Panc1 (cell line): ENCODE results near the gene RADIL. TPM values are rescaled to one million over a fixed set of nuclear protein-coding genes. Genes with fewer than 3 reads are reported as not detected.

ENCODE experiments used
- ATAC-seq: fragments of 200-7000 bp; cut with Tn5 transposase; 2 replicates; pipeline ENCODE4 v1.9.1; 2020; ENCODE audit warnings: mild to moderate bottlenecking, moderate library complexity
- BruUV-seq: library from RNA; stranded (reverse); fragments of 400-500 nt; replicated peaks from 2 replicates; lab custom pipeline; 2021; lab: Mats Ljungman, UMichigan
- CTCF ChIA-PET: fragments of 300-600 bp; sonication (Branson Sonifier 250); formaldehyde crosslinking; loops from one replicate; lab custom pipeline; 2022; ENCODE audit warnings: antibody characterized with exemption; lab: Charles Lee
- POLR2A ChIA-PET: fragments of 300-600 bp; sonication (Branson Sonifier 250); formaldehyde crosslinking; loops from one replicate; lab custom pipeline; 2022; ENCODE audit warnings: antibody characterized with exemption; lab: Charles Lee
- DNase-seq: peaks from one replicate; pipeline ENCODE4 v3.0.0-alpha.2; 2010; ENCODE audit warnings: low read depth, low spot score
- H3K27ac ChIP-seq: 2 replicates; pipeline ENCODE4 v1.5.1; 2011; ENCODE audit warnings: mild to moderate bottlenecking, low read length, inconsistent platforms
- H3K27me3 ChIP-seq: fragments of 200-500 bp; sonication (Bioruptor generic); 2 replicates; pipeline ENCODE4 v1.6.0; 2014; ENCODE audit warnings: low read length, inconsistent platforms; ENCODE audit not compliant: control insufficient read depth, insufficient read depth
- H3K36me3 ChIP-seq: fragments of 200-500 bp; sonication (Bioruptor generic); 2 replicates; pipeline ENCODE4 v1.5.1; 2014; ENCODE audit warnings: inconsistent platforms, mild to moderate bottlenecking, low read length, moderate library complexity; ENCODE audit not compliant: control insufficient read depth, insufficient read depth
- H3K4me1 ChIP-seq: 2 replicates; pipeline ENCODE4 v1.5.1; 2011; ENCODE audit warnings: inconsistent platforms, mild to moderate bottlenecking, low read length, moderate library complexity; ENCODE audit not compliant: control insufficient read depth, insufficient read depth
- H3K4me3 ChIP-seq, 2 experiments: 2 replicates each; pipeline ENCODE4 v1.5.1; 2011 to 2012; ENCODE audit warnings: low read depth in 2 of 2, low read length in 2 of 2, mild to moderate bottlenecking in 2 of 2, inconsistent platforms in 1 of 2, moderate library complexity in 1 of 2
- H3K9me3 ChIP-seq: fragments of 200-500 bp; sonication (Bioruptor generic); 2 replicates; pipeline ENCODE4 v1.5.1; 2014; ENCODE audit warnings: low read depth, mild to moderate bottlenecking, inconsistent platforms, low read length, moderate library complexity; ENCODE audit not compliant: control insufficient read depth, insufficient read depth
- POLR2AphosphoS5 ChIP-seq: IDR thresholded peaks from 2 replicates; pipeline ENCODE4 v1.6.1; 2012; ENCODE audit warnings: mild to moderate bottlenecking, low read depth, low read length, moderate library complexity
- SIN3A ChIP-seq: IDR thresholded peaks from 2 replicates; pipeline ENCODE4 v1.6.1; 2012; ENCODE audit warnings: low read depth, mild to moderate bottlenecking, low read length, moderate library complexity, borderline replicate concordance; ENCODE audit not compliant: insufficient read depth
- TCF7L2 ChIP-seq: IDR thresholded peaks from 2 replicates; pipeline ENCODE4 v1.6.1; 2011; ENCODE audit warnings: mild to moderate bottlenecking, low read depth, low read length, inconsistent platforms
- in situ Hi-C: cut with HindIII; loops from 2 replicates; pipeline ENCODE4 v1.10.0; 2016; ENCODE audit warnings: low sequenced_read_pairs, low pct_unique_long_range_greater_than_20kb
- intact Hi-C: fragments of 100-400 bp; cut with micrococcal nuclease; formaldehyde crosslinking; loops from one replicate; pipeline ENCODE4 v1.10.0; 2022; ENCODE audit not compliant: unreplicated experiment
- total RNA-seq: library from RNA; stranded (reverse); gene quantifications from one replicate; pipeline ENCODE4 v1.2.1, GENCODE V29; 2021; ENCODE audit not compliant: unreplicated experiment
- TF ChIP-seq, protein P1 (sequence below), 2 experiments: IDR thresholded peaks; 2 replicates each; pipeline ENCODE4 v1.6.1; 2011 to 2012; ENCODE audit warnings: low read depth in 2 of 2, control low read depth in 1 of 2, low read length in 1 of 2, mild to moderate bottlenecking in 1 of 2, moderate library complexity in 1 of 2; ENCODE audit not compliant: insufficient read depth in 1 of 2
- TF ChIP-seq, protein P2 (sequence below): fragments of 450-650 bp; IDR thresholded peaks from 2 replicates; pipeline ENCODE4 v1.5.1; 2017; ENCODE audit warnings: mild to moderate bottlenecking

Gene RADIL
- total RNA-seq, 1 experiment from 2014 or later, result 1.3 TPM

DNA sequence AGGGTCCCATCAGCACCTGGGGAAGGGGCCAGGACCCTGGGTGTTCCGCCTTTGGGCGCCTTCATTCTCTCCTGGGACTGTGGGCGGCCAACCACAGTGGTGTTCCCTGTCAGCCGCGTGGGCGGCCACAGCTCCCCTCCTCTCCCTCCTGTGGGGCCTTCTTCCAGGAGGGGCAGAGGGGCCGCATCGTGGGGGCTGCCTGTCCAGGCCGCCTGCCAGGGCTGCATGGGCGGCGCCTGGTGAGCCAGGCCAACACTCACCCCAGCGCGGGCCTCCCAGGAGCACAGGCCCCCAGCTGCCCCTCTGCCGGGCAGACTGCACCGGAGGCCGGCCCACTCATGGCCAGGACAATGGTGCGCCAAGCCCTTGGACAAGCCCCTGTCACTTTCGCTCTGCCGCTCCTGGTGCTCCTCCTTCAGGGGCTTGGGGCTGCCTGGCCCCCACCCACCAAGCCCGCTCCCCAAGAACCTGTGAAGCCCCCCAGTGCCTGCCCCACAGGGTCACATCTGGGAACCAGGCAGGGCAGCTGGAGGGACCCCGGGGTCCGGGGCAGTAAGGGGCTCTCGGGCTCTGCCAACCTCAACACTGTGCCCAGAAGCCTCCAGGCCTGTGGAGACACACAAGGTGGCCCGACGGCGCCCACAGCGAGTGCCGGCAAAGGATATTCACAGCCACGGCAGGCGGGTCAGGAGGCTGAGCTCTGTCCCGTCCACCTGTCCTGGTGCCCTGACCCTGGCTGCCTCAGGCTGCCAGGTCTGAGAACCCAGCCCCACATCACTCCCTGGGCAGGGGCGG, 65.3 kb downstream of the RADIL start:
- no peaks in the 10 kb centered on the region for H3K36me3 ChIP-seq
- no peak overlapping the region for H3K27ac ChIP-seq
- in situ Hi-C loops (no loop called here), intact Hi-C loops (no loop called here)
- TF ChIP-seq, protein P1, sequence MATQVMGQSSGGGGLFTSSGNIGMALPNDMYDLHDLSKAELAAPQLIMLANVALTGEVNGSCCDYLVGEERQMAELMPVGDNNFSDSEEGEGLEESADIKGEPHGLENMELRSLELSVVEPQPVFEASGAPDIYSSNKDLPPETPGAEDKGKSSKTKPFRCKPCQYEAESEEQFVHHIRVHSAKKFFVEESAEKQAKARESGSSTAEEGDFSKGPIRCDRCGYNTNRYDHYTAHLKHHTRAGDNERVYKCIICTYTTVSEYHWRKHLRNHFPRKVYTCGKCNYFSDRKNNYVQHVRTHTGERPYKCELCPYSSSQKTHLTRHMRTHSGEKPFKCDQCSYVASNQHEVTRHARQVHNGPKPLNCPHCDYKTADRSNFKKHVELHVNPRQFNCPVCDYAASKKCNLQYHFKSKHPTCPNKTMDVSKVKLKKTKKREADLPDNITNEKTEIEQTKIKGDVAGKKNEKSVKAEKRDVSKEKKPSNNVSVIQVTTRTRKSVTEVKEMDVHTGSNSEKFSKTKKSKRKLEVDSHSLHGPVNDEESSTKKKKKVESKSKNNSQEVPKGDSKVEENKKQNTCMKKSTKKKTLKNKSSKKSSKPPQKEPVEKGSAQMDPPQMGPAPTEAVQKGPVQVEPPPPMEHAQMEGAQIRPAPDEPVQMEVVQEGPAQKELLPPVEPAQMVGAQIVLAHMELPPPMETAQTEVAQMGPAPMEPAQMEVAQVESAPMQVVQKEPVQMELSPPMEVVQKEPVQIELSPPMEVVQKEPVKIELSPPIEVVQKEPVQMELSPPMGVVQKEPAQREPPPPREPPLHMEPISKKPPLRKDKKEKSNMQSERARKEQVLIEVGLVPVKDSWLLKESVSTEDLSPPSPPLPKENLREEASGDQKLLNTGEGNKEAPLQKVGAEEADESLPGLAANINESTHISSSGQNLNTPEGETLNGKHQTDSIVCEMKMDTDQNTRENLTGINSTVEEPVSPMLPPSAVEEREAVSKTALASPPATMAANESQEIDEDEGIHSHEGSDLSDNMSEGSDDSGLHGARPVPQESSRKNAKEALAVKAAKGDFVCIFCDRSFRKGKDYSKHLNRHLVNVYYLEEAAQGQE (IDR thresholded peaks at IDR 0.05; ENCODE audit: insufficient read depth in 1 of 2, low read depth in 2 of 2, low read length in 1 of 2), result no peak
- TF ChIP-seq SIN3A (no peak), TCF7L2 (no peak), POLR2AphosphoS5 (no peak)
- TF ChIP-seq, protein P2, sequence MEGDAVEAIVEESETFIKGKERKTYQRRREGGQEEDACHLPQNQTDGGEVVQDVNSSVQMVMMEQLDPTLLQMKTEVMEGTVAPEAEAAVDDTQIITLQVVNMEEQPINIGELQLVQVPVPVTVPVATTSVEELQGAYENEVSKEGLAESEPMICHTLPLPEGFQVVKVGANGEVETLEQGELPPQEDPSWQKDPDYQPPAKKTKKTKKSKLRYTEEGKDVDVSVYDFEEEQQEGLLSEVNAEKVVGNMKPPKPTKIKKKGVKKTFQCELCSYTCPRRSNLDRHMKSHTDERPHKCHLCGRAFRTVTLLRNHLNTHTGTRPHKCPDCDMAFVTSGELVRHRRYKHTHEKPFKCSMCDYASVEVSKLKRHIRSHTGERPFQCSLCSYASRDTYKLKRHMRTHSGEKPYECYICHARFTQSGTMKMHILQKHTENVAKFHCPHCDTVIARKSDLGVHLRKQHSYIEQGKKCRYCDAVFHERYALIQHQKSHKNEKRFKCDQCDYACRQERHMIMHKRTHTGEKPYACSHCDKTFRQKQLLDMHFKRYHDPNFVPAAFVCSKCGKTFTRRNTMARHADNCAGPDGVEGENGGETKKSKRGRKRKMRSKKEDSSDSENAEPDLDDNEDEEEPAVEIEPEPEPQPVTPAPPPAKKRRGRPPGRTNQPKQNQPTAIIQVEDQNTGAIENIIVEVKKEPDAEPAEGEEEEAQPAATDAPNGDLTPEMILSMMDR, result no peak
- ATAC-seq, result peak; percentile 15; the same call in 1 of the 2 replicates
- CTCF ChIA-PET, result interaction anchor here (0.5 kb wide), 1 partner anchor 50 kb away, joined by 3 read pairs; no protein-coding TSS in a partner anchor
- no peaks in the 10 kb centered on the region for H3K4me1 ChIP-seq
- DNase-seq, result no peak
- H3K27me3 ChIP-seq, result peaks cover 2% of the 10 kb centered on the region; the same call in 1 of the 2 replicates
- POLR2A ChIA-PET, result no interaction called here
- no TSS peak for BruUV-seq
- no peak overlapping the region for H3K4me3 ChIP-seq
- no peaks in the 10 kb centered on the region for H3K9me3 ChIP-seq

DNA sequence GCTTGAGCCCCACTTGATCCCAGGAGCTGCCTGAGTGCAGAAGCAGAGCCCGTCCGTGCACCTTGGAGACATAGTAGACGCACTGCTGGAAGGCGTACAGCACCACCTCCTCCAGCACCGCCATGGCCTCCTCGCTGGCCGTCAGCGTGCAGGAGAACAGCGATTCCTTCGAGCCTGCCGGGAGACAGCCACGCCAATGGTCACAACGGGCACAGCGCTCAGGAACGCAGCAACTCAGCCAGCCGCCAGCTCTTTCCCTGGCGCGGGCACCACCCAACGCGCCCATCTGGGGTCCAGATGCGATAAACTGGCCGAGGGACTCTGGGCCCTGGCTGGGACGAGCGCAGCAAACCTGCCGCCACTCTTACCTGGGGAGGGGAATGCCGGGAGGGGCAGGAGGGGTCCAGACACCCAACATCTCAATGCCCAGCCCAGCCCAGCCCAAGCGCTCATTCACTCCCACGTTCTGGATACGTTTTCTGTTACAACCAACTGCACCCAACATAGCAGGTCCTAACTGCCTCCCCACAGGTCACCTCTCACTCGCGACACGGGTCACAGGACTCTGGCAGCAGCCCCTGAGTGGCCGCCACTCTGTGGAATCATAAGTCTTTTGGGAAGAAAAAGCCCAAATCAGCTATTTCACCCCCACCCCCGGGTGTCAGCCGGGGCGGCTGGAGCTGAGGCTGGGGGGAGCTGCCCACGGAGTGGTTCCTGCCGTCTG, 66.2 kb downstream of the RADIL start:
- DNase-seq (no peak), ATAC-seq (no peak)
- POLR2A ChIA-PET, result interaction anchor here (0.6 kb wide), 1 partner anchor 263 kb away, joined by 3 read pairs; no protein-coding TSS in a partner anchor
- Histone ChIP-seq H3K4me1 (no peaks in the 10 kb centered on the region), H3K4me3 (no peak overlapping the region), H3K9me3 (no peaks in the 10 kb centered on the region), H3K36me3 (no peaks in the 10 kb centered on the region), H3K27me3 (peaks cover 2% of the 10 kb centered on the region; the same call in 1 of the 2 replicates), H3K27ac (no peak overlapping the region)
- in situ Hi-C loops, result no loop called here
- no TSS peak for BruUV-seq
- intact Hi-C loops, result no loop called here
- CTCF ChIA-PET, result interaction anchor here (0.5 kb wide), 1 partner anchor 51 kb away, joined by 3 read pairs; no protein-coding TSS in a partner anchor
- TF ChIP-seq, protein P1 (IDR thresholded peaks at IDR 0.05; ENCODE audit: insufficient read depth in 1 of 2, low read depth in 2 of 2, low read length in 1 of 2), result no peak
- no peak for TF ChIP-seq POLR2AphosphoS5
- TF ChIP-seq SIN3A, result no peak
- TF ChIP-seq, protein P2, result no peak
- no peak for TF ChIP-seq TCF7L2
